Measurements from ENCODE around the gene CDH23.
A peak's percentile ranks its signal among the peaks of the same experiment; 100 is the strongest.

The CDH23 gene

GRCh38 chr10:71756311-71757191 lies 359.8 kb downstream of the CDH23 start:
- H3K4me3 ChIP-seq (ENCODE audit: low read length) = no peak overlapping the region
- no peaks in the 10 kb centered on the region for H3K9me2 ChIP-seq (replicated peaks; ENCODE audit: control insufficient read depth, low read length)
- H3K27me3 ChIP-seq (ENCODE audit: control insufficient read depth, low read length) = peaks cover 65% of the 10 kb centered on the region
- H4K20me1 ChIP-seq (ENCODE audit: control insufficient read depth, insufficient read depth, low read depth, low read length) = no peaks in the 10 kb centered on the region
- H3K27ac ChIP-seq (ENCODE audit: low read depth, low read length) = no peak overlapping the region
- H3K4me2 ChIP-seq (ENCODE audit: low read length) = no peak overlapping the region
- H3F3A ChIP-seq (ENCODE audit: control insufficient read depth, insufficient read depth) = no peaks in the 10 kb centered on the region
- H3K79me2 ChIP-seq (ENCODE audit: control insufficient read depth, low read length) = no peaks in the 10 kb centered on the region
- H3K4me1 ChIP-seq (ENCODE audit: control insufficient read depth, low read length) = no peaks in the 10 kb centered on the region
- no peaks in the 10 kb centered on the region for H3K9me3 ChIP-seq (ENCODE audit: control insufficient read depth, insufficient read depth, low read length)
- H3K36me3 ChIP-seq (ENCODE audit: control insufficient read depth, low read length) = no peaks in the 10 kb centered on the region
- no peak for TF ChIP-seq CTCF (IDR thresholded peaks at IDR 0.05; ENCODE audit: low read depth, low read length, poor library complexity, severe bottlenecking)
- TF ChIP-seq EZH2phosphoT487 (IDR thresholded peaks at IDR 0.05; ENCODE audit: borderline replicate concordance, low read length) = peak; percentile 78; the same call in 1 of the 2 replicates

DNA sequence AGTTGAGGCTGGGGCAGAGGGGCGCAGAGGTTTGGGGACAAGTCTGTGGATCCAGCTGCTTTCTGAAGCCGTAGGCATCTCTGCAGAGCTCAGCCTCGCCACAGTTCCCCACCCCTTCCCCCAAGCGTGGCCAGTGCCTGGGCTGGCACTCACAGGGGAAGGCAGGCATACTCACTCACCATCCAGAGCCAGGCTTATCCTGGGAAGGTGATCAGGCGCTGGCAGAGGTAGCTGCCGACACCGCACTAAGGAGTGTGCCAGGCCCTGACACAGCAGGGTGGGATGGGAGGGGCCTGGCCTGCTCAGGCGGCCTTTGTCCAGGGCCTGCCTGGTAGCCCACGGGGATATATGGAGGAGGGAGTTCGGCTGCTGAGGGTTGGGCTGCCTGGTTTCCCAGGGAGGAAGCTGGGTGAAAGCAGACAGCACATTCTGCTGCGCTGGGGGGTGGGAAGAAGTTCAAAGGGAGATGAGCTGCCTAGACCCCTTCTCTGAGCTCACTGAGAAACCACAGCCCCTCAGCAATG lies 360.7 kb downstream of the CDH23 start:
- H3K4me3 ChIP-seq (ENCODE audit: low read length) = no peak overlapping the region
- H3K27ac ChIP-seq (ENCODE audit: low read depth, low read length) = no peak overlapping the region
- no peaks in the 10 kb centered on the region for H3K9me2 ChIP-seq (replicated peaks; ENCODE audit: control insufficient read depth, low read length)
- H3K79me2 ChIP-seq (ENCODE audit: control insufficient read depth, low read length) = no peaks in the 10 kb centered on the region
- no peak for TF ChIP-seq EZH2phosphoT487 (IDR thresholded peaks at IDR 0.05; ENCODE audit: borderline replicate concordance, low read length)
- TF ChIP-seq CTCF (IDR thresholded peaks at IDR 0.05; ENCODE audit: low read depth, low read length, poor library complexity, severe bottlenecking) = no peak
- no peaks in the 10 kb centered on the region for H3F3A ChIP-seq (ENCODE audit: control insufficient read depth, insufficient read depth)
- no peaks in the 10 kb centered on the region for H3K9me3 ChIP-seq (ENCODE audit: control insufficient read depth, insufficient read depth, low read length)
- H3K4me2 ChIP-seq (ENCODE audit: low read length) = no peak overlapping the region
- H4K20me1 ChIP-seq (ENCODE audit: control insufficient read depth, insufficient read depth, low read depth, low read length) = no peaks in the 10 kb centered on the region
- H3K4me1 ChIP-seq (ENCODE audit: control insufficient read depth, low read length) = no peaks in the 10 kb centered on the region
- H3K27me3 ChIP-seq (ENCODE audit: control insufficient read depth, low read length) = peaks cover 56% of the 10 kb centered on the region
- H3K36me3 ChIP-seq (ENCODE audit: control insufficient read depth, low read length) = no peaks in the 10 kb centered on the region

- Histone ChIP-seq H3K9me2 (replicated peaks; ENCODE audit: control insufficient read depth, low read length) (no peaks in the 10 kb centered on the region), H4K20me1 (ENCODE audit: control insufficient read depth, insufficient read depth, low read depth, low read length) (no peaks in the 10 kb centered on the region), H3F3A (ENCODE audit: control insufficient read depth, insufficient read depth) (no peaks in the 10 kb centered on the region), H3K27me3 (ENCODE audit: control insufficient read depth, low read length) (peaks cover 22% of the 10 kb centered on the region), H3K4me2 (ENCODE audit: low read length) (no peak overlapping the region), H3K79me2 (ENCODE audit: control insufficient read depth, low read length) (no peaks in the 10 kb centered on the region), H3K27ac (ENCODE audit: low read depth, low read length) (no peak overlapping the region), H3K4me3 (ENCODE audit: low read length) (no peak overlapping the region), H3K36me3 (ENCODE audit: control insufficient read depth, low read length) (no peaks in the 10 kb centered on the region), H3K4me1 (ENCODE audit: control insufficient read depth, low read length) (no peaks in the 10 kb centered on the region), H3K9me3 (ENCODE audit: control insufficient read depth, insufficient read depth, low read length) (no peaks in the 10 kb centered on the region)
- TF ChIP-seq CTCF (IDR thresholded peaks at IDR 0.05; ENCODE audit: low read depth, low read length, poor library complexity, severe bottlenecking) (no peak), EZH2phosphoT487 (IDR thresholded peaks at IDR 0.05; ENCODE audit: borderline replicate concordance, low read length) (no peak)
Observed at GRCh38 chr10:71761105-71761511, 364.4 kb downstream of the CDH23 start.
